GM19328 (cell line): ENCODE data around the gene MYCL.

Experiments
- ATAC-seq: cut with Tn5 transposase; IDR thresholded peaks from one replicate; pipeline ENCODE4 v1.9.1; 2021; ENCODE audit warnings: mild to moderate bottlenecking, moderate library complexity; ENCODE audit not compliant: unreplicated experiment

The MYCL gene

GRCh38 chr1:39857126-39857878 is 44.4 kb downstream of the MYCL start:
- no peak for ATAC-seq

GRCh38 chr1:39854738-39855137 is 47.0 kb downstream of the MYCL start:
- ATAC-seq, result no peak

- ATAC-seq, result no peak
These were observed 47.4 kb downstream of the MYCL start for GRCh38 chr1:39854314-39854713.

- no peak for ATAC-seq
These were observed 48.8 kb downstream of the MYCL start for GRCh38 chr1:39852876-39853275.

- ATAC-seq, result no peak
These were observed 49.4 kb downstream of the MYCL start for GRCh38 chr1:39852214-39852791.

GRCh38 chr1:39850606-39851216 is 51.0 kb downstream of the MYCL start:
- ATAC-seq, result no peak

GRCh38 chr1:39849203-39849602 is 52.5 kb downstream of the MYCL start:
- ATAC-seq, result no peak

GRCh38 chr1:39847940-39848339 is 53.8 kb downstream of the MYCL start:
- ATAC-seq, result no peak

GRCh38 chr1:39846796-39847195 is 54.9 kb downstream of the MYCL start:
- ATAC-seq, result no peak

GRCh38 chr1:39845569-39846566 is 55.8 kb downstream of the MYCL start:
- ATAC-seq, result no peak
